ENCODE measurements around the gene RASSF4.
A peak's percentile ranks its signal among the peaks of the same experiment; 100 is the strongest.

Gene RASSF4

GRCh38 chr10:44971434-44971833 is 11.8 kb downstream of the RASSF4 start:
- TF ChIP-seq CTCF (IDR thresholded peaks at IDR 0.05; ENCODE audit: insufficient read depth, low read length, poor library complexity, severe bottlenecking) = no peak
- no peak for DNase-seq (ENCODE audit: extremely low read depth, insufficient read length)
- H3K4me3 ChIP-seq (replicated peaks; ENCODE audit: low read depth, low read length) = no peak overlapping the region
- H3K36me3 ChIP-seq (ENCODE audit: control insufficient read depth, insufficient read depth, low read length) = peaks cover 12% of the 10 kb centered on the region
- H3K27me3 ChIP-seq (replicated peaks; ENCODE audit: control insufficient read depth, insufficient read depth, low read length) = no peaks in the 10 kb centered on the region

- Histone ChIP-seq H3K27me3 (replicated peaks; ENCODE audit: control insufficient read depth, insufficient read depth, low read length) (no peaks in the 10 kb centered on the region), H3K36me3 (ENCODE audit: control insufficient read depth, insufficient read depth, low read length) (peaks cover 12% of the 10 kb centered on the region), H3K4me3 (replicated peaks; ENCODE audit: low read depth, low read length) (no peak overlapping the region)
- no peak for TF ChIP-seq CTCF (IDR thresholded peaks at IDR 0.05; ENCODE audit: insufficient read depth, low read length, poor library complexity, severe bottlenecking)
- DNase-seq (ENCODE audit: extremely low read depth, insufficient read length) = no peak
Measured at GRCh38 chr10:44971935-44972757, 12.5 kb downstream of the RASSF4 start.

- no peak for TF ChIP-seq CTCF (IDR thresholded peaks at IDR 0.05; ENCODE audit: insufficient read depth, low read length, poor library complexity, severe bottlenecking)
- DNase-seq (ENCODE audit: extremely low read depth, insufficient read length) = no peak
- no peak overlapping the region for H3K4me3 ChIP-seq (replicated peaks; ENCODE audit: low read depth, low read length)
- no peaks in the 10 kb centered on the region for H3K27me3 ChIP-seq (replicated peaks; ENCODE audit: control insufficient read depth, insufficient read depth, low read length)
- H3K36me3 ChIP-seq (ENCODE audit: control insufficient read depth, insufficient read depth, low read length) = peaks cover 12% of the 10 kb centered on the region
Measured at GRCh38 chr10:44972874-44973306, 13.3 kb downstream of the RASSF4 start.

GRCh38 chr10:44973323-44974081 is 13.9 kb downstream of the RASSF4 start:
- peaks cover 12% of the 10 kb centered on the region for H3K36me3 ChIP-seq (ENCODE audit: control insufficient read depth, insufficient read depth, low read length)
- peak; percentile 59 for DNase-seq (ENCODE audit: extremely low read depth, insufficient read length)
- H3K4me3 ChIP-seq (replicated peaks; ENCODE audit: low read depth, low read length) = peak overlapping the region; percentile 13
- H3K27me3 ChIP-seq (replicated peaks; ENCODE audit: control insufficient read depth, insufficient read depth, low read length) = no peaks in the 10 kb centered on the region
- no peak for TF ChIP-seq CTCF (IDR thresholded peaks at IDR 0.05; ENCODE audit: insufficient read depth, low read length, poor library complexity, severe bottlenecking)

GRCh38 chr10:44974082-44974627 is 14.6 kb downstream of the RASSF4 start:
- peak; percentile 51 for DNase-seq (ENCODE audit: extremely low read depth, insufficient read length)
- Histone ChIP-seq H3K4me3 (replicated peaks; ENCODE audit: low read depth, low read length) (peak overlapping the region; percentile 59), H3K36me3 (ENCODE audit: control insufficient read depth, insufficient read depth, low read length) (peaks cover 12% of the 10 kb centered on the region), H3K27me3 (replicated peaks; ENCODE audit: control insufficient read depth, insufficient read depth, low read length) (no peaks in the 10 kb centered on the region)
- TF ChIP-seq CTCF (IDR thresholded peaks at IDR 0.05; ENCODE audit: insufficient read depth, low read length, poor library complexity, severe bottlenecking) = no peak
